Subcutaneous adipose tissue (tissue), 4 donors: ENCODE measurements around the gene MON2. TPM values are rescaled to one million over a fixed set of nuclear protein-coding genes. Genes with fewer than 3 reads are reported as not detected.

Experiments
- CTCF ChIP-seq: fragments of 450-650 bp; IDR thresholded peaks from one replicate; pipeline ENCODE4 v1.5.1; 2016; ENCODE audit warnings: low read depth, mild to moderate bottlenecking, control low read depth, antibody characterized with exemption, moderate library complexity
- small RNA-seq: library from RNA; depleted of rRNA; stranded (forward); fragments of <200 nt; gene quantifications from one replicate; pipeline ENCODE3, GENCODE V24; 2016
- total RNA-seq, 4 donors: library from RNA; depleted of rRNA; stranded (reverse); fragments of >200 nt; gene quantifications; one replicate each; pipeline ENCODE4 v1.1.0, GENCODE V29; 2016

MON2 gene
- total RNA-seq, 4 donors from 2014 or later: 87.2 to 150 (median 101) TPM

DNA sequence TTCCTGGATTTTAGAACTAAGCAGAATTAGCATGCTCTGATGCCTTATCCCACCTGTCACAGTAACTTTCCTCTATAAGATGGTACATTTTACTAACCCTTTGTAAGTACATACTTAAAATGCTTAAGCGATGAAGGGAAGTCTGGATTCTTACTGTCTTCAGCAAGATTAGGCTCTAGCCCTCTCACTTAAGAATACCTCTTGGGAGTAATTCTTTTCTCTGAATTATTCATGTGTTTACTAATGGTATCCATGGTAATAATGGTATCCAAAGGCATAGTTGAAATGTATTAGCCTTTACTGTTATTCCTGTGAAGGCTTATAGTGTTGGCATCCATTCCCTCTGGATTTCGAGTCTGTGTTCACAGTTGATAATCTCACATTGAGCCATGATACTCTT is 176.9 kb downstream of the MON2 start:
- no peak for TF ChIP-seq CTCF

GRCh38 chr12:62646566-62646965 is 179.9 kb downstream of the MON2 start:
- TF ChIP-seq CTCF: no peak

DNA sequence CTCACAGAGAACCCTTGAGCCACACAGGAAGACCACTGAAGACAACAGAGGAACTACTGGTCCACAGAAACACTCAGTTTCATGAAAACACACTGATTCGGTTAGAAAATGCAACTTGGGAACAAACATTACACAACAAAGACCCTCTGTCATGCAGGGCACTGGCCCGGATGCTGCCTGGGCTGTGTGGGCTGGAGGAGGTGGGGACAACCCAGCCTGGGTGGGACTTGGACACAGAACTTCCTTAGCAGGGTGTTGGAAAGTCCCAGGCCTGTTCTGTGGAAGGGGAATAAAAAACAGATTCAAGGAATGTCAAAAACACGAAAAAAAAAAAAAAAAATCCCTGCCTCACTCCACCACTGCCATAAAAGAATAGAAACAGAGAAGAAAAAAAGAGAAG is 181.0 kb downstream of the MON2 start:
- TF ChIP-seq CTCF: no peak

GRCh38 chr12:62649412-62650138 is 182.9 kb downstream of the MON2 start:
- TF ChIP-seq CTCF: no peak

Small RNAs within 50 kb of the gene (small RNA-seq; reads per million reads assigned to genes)
- gene MIRLET7I (1,413 reads per million, percentile 99 among the genes with 10 or more reads in this experiment), gene RNU6-399P (not detected)

Other genes starting within 250 kb of the MON2 start
- gene USP15, start 206.4 kb upstream of the MON2 start, total RNA-seq: 100 to 1,000 TPM in 3 of 4 donors, 10 to 100 TPM in 1; 88.5 to 288 (median 158) TPM